HG02840 (cell line): Measurements from ENCODE around the gene ATOH8.

Experiments
- ATAC-seq: cut with Tn5 transposase; IDR thresholded peaks from one replicate; pipeline ENCODE4 v1.9.1; 2021; ENCODE audit warnings: mild to moderate bottlenecking, moderate library complexity, moderate number of reproducible peaks; ENCODE audit not compliant: unreplicated experiment, low FRiP score

The ATOH8 gene

DNA sequence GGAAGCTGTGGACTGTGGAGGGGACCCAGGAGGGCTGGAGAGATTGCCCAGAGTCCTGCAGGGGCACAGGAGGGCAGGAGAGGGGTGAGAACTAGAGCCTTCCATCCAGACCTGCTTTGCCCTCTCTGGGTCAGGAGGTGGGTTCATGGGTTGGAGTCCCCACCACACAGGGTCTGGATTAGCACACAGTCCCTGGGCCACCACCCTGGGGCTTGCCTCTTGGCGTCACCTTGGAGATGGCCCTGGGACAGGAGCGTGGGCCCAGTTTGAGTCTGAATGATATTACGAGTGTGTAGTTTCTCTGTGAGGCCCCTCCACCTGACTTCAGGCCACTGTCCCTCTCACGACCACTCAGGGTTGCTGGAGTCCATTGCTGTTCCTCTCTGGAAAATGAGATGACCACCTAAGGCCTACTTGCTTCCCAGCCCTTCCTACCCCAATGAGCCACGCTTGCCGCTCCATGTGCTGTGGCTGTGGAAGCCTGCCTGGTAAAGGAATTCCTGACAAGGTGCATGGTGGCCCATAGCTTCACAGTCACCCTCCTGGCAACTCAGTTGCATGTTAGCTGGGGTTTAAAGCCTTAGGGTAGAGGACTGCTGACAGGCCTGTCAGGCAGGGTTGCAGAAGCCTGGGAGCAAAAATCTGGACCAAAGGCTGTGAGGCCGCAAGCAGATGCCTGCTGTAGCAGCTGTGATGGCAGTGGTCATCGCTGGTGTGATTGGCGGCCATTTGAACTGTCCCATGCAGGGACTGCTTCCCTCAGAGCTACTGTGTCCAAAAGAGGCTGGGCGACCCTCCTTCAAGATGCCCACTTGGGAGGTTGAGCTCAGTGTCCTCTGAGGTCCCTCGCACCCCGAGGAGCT is 14.2 kb downstream of the ATOH8 start:
- no peak for ATAC-seq

DNA sequence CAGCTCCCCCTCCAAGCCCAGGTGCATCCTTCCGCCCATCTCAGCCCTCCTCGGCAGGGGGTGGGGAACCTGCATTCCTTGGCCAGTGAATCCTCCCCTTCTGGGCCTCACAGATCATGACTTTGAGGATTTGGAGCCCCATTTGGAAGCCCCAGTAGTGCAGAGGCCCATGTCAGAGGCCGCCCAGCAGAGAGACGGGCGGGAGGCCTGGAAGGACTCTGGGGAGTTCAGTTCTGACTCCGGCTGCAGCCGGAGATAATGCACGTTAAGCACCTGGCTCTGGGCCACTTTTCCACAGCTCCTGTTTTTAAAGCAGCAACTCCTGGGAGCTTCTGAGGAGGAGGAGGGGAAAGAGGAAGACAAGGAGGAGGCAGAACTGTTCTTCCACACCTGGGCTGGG is 14.9 kb downstream of the ATOH8 start:
- ATAC-seq, result no peak

DNA sequence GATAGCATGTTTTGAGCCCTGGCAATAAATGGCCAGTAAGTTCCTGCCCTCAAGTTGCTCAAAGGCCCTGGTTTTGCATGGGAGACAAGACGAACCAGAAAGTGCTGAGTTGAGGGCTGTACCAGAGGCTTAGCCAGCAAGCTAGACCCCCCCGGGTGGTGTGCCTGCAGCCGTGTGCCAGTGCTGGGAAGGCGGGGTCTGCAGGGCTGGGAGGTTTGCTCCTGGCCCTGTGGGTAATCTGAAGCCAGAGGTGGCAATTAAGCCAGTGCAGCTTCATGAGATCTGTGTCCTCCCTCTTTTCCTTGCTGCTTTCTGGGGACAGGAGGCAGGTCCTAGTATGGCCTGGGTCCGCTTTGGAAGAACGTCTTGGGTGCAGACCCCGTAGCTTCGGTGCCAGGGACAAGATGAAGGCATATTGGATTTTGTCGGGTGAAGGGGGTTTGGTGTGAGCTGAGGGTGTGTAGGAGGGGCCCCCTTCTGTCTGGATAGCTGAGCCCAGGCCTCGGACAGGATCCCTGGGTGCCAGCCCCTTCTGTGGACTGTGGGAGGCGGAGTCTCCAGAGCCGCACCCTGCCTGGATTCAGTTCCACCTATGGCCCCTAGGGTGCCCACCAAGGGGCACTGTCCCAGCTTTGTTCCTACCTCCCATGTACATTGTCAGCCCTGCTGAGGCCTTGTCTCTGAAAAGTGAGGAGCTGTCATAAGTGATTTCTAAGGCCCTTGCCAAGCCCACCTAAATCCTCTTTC is 15.6 kb downstream of the ATOH8 start:
- ATAC-seq, result no peak

DNA sequence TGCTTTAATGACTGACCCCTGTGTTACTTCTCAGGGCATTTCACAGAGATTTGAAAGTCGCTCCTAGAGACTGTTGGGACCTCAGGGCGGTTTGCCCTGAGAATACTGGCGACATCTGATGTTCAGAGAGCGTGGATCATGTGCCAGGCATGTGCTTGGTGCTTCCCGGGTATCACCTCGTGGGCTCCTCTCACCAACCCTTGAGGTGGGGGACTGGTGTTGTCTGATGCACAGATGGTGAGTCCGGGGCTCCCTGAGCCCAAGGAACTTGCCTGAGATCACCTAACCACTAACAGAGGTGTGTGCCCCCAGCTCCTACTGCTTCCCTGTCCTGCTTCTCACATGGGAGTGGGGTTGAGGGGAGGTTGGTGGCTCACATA is 16.2 kb downstream of the ATOH8 start:
- no peak for ATAC-seq

DNA sequence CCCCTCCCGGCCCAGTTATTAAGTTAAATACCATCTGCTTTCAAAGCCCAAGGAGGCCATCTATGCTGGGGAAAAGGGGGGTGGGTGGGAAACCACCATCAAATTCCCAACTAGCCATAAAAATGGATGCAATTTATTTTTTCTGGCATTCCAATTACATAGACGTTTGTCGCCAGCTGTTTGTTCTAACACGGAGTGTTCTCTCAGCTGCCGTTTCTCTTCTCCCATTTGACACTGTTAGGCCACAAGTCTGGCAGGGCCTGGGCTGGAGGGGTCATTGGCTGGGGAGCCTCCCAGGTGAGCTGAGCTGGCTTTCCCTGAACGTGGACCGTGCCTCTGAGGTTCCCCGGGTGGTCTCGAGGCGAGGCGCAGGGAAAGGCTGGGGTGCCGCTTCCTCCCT is 16.6 kb downstream of the ATOH8 start:
- no peak for ATAC-seq

DNA sequence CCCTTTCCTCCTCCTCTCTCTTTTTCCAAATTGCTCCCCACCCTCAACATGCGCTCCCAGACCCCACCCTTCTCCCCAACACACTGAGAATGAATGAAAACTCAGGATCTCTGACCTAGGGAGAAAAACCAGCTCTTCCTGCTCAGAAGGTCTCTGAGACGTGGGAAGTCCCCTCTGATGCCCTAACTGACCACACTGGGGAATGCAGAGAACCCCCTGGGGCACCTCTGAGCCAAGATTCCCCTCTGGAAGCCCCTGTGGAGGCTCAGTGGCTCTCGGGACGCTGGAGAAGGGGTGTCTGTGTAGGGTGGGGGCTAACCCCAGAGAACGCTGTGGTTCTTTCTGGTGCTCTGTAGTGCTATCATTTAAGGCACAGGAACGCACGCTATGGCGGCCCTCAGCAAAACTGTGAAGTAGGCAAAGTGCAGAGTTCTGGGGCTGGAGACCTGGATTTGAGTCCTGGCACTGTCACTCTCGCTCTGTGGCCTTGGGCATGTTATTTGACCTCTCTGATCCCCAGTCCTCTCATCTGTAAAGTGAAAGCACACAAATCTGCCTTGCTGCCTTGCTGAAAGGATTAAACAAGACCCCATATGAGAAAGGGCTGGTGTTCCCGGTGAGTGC is 17.1 kb downstream of the ATOH8 start:
- no peak for ATAC-seq

DNA sequence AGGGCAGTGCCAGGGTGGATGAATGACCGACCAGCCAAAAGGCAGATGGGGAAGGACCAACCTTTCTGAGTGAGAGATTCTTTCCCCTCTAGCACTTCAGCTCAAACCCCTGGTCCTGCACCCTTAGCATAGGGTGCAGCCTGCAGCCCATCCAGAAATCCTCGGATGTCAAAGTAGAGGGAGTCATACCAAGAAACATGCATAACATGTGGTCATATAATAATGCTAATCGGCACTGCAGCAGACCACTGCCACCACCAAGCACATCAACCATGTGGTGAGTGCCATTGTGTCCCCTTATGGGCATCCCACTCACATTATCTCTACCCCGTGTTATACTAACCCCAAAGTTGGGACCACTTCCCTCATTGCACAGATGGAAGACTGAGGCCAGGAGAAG is 17.7 kb downstream of the ATOH8 start:
- ATAC-seq, result no peak

DNA sequence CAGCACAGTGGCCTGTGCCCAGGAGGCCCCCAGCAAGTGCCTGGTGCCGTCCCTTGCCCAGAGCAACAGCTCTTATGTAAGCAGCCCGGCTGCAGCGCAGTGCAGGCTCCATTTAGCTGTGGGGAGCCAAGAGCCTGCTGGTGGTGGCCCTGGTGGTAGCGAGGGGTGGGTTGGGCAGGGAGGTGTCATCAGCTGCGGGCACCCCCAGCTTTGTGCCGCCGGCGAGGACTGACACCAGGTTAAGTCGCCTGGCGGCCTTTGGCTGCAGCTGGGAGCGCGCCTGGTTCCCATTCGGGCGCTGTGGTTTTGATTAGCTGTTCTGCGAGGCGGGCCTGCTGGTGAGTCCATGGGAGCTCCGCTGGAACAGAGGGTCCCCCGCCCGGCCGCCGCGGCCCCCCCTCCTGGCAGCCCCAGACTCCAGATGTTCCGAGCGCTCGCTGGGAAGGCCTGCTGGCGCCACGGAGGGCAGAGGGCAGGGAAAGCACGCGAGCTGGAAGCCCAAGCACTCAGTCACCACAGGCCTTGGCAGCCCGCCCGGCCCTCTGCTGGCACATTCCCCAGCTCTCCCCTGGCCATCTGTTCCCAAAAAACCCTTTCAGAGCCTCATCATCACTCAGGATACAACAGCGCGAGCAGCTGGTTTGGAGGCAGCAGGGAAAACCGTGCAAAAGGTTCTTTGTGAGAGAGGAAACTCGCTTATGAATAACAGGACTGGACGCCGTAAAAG is 18.4 kb downstream of the ATOH8 start:
- no peak for ATAC-seq

DNA sequence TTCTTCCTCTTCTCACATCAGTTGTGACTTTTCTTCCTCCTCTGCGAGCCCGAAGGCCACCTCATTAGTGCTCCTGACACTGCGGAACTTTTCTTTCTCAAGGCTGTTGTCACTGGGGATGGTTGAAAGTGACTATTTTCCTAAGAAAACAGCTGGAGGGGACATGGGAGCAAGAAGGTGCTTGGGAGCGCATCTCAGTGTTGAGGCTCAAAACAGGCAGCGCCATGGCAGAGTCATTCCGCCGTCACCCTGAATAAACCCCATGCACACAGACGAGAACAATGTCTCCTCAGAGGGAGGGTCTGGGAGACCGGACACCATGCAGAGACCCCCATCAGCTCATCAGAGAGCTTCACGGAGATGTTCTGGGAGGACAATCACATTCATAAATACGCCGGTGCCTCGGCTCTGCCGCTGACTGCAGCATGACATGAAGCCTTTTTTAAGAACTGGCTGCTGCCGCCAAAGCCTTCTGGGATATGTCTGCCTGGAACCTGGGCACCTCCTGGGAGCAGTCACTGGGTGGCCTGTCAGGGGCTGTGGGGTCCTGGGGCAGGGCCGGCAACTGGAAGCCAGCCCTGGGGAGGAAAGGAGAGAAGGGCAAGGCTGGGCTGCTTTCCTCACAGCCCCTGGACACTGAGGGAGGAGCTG is 19.2 kb downstream of the ATOH8 start:
- ATAC-seq, result no peak

DNA sequence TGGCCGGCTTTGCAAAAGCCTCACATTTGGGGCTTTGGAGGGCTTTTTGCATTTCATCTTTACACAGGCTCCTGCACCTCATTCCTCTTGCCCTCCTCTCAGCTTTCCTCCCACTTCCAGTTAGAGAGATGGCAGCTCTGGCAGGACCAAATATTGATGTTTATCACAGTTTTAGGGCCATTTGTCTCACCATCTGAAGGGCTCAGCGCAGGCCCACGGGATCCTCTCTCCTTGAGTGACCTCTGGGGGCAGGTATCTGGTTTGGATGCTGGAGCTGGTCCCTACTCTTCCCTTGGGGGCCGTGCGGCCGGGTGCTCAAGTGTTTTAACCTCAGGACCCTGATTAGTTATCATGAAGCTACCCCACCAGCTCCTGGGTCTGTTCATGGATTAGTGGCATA is 19.9 kb downstream of the ATOH8 start:
- ATAC-seq, result no peak

DNA sequence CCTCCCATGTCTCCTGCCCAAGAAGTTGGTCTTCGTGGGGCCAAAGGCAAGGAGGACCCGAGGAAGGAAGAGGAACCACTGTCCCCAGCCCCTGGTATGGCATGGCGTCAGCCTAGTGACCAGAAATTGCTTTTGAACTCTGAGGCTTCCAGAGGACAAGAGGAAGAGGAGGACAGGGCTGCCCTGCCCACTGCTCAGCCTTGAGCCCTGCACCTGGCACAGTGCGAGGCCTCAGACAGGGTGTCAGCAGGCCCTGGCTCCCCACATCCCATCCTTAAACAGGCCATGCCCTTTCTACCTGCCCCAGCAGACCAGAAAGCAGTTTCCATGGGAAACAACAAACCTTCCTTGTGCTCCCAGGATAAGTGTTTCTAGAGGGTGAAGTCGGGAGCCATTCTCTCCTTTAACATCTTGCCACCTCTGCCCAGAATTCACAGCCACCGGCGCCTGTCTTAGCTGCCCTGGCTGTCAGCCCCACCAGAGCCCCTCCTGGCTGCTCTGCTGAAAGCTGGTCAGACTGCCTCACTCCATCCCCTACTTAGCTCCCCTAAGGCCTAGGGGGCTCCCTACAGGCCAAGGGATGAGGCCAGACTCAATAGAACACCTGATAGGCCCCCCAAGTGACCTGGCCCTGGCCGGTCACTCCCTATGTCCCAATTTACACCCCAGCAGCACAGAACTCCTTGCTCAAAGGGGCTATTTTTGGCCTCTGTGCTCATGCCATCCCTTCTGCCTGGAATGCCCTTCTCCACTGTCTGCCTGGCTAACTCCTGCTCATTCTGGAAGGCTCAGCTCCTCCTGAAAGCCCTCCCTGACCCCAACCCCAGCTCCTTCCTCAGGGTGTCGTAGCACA is 20.6 kb downstream of the ATOH8 start:
- ATAC-seq, result no peak

DNA sequence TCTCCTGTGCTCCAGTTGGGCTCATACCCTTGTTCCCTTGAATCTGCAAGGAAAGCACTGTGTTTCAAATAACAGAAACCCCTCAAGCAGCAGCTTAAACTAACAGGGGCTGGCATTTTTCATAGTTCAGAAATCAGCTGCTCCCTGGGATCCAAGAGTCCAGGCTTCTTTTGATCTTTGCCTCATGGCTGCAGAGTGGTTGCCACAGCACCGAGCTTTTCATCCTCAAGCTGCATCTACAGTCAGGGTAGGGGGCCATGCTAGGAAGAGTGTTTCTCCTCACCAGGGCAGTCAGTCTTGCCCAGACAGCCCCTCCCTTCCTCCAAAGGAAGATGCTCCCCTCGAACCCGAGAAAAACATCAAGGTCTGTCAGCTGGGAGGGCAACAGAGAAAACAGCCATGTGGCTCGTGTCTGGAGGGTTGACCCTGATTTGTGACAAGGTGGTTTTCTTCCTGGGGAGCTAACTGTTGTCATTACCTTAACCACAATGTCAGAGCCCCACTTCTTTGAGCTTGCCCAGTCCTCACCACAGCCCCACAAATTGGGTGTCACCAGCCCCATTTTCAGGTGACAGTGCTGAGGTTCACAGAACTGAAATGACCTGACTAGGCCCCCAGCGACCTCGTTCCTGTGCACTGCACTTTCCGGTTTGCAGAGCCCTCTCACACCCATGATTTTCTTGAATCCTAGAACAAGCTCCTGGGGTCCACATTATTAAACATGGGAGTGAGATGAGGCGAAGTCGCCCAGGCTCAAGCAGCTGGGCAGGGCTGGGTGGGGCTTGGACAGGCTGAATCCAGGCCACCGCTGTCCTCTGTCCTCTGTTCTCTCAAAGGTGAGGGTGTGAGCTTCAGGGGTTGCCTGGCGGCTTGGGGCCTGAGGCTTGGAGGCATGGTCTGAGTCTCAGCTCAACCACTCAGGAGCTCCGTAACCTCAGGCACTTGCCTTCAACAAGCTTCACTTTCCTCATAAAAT is 21.9 kb downstream of the ATOH8 start:
- no peak for ATAC-seq

DNA sequence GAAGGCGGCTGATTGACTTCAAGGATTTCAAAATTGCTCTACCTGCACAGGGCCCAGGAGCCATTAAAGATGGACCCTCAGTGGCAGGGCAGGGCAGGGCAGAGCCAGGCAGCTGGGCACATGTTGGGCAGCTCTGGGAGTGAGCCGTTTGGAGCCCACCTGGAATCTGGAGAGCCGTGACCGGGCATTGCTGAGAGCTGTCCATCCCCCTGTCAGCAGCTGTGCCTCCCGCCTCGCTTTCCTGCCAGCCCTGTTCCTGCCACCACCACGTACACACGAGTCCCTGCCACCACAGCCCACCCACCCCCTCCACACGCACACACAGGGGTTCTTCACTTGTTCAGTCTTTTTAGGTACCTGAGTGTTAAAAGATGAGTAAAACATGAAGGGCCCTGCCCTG is 22.9 kb downstream of the ATOH8 start:
- ATAC-seq, result no peak

DNA sequence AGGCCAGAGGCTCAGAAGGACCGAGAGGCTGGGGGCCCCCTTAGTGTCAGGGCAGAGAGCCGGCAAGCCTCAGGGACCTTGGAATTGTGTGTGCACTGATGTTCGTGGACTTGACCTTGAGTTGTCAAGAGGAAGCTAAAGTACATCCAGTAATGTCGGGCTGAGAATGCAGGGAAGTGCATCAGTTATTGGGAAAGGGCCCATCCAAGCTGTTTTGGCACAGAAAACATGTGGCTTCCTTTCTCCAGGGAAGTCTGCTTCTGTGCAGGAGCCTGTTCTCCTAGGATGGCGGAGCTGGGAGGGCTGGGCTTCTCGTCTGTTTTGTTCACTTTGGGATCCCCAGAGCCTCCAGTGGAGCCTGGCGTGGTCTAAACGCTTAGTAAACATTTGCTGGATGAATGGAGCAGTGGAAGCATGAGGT is 23.7 kb downstream of the ATOH8 start:
- ATAC-seq, result no peak

DNA sequence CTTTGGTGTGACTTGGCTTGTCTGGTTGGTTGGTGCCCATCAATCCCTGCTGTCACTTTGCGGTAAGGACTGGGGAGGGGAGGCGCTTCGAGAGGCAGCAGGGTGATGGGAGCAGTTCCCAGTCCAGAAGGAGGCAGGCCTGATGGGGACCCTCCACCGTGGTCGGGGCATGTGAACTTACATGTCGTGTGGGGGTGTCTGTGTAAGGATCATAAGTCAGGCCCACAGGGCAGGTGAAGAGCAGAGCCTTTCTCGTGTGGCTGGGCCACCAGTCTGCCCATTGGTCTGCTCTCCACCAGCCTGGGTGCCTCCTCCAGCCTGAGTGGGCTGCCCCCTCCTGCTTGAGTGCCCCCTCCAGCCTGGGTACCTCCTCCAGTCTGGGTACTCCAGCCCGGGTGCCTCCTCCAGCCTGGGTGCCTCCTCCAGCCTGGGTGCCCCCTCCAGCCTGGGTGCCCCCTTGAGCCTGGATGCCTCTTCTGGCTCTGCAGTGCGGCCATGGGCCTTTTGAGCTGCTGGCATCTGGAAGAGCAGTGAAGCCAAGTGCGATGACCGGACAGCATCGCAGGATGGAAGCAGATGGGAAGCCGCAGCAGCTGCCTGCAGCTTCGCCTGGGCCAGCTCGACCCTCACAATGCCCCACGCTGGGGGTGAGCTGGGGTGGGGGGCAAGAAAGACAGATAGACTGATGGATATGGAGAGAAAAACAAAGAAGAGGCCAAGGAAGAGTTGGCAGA is 25.0 kb downstream of the ATOH8 start:
- ATAC-seq, result no peak

DNA sequence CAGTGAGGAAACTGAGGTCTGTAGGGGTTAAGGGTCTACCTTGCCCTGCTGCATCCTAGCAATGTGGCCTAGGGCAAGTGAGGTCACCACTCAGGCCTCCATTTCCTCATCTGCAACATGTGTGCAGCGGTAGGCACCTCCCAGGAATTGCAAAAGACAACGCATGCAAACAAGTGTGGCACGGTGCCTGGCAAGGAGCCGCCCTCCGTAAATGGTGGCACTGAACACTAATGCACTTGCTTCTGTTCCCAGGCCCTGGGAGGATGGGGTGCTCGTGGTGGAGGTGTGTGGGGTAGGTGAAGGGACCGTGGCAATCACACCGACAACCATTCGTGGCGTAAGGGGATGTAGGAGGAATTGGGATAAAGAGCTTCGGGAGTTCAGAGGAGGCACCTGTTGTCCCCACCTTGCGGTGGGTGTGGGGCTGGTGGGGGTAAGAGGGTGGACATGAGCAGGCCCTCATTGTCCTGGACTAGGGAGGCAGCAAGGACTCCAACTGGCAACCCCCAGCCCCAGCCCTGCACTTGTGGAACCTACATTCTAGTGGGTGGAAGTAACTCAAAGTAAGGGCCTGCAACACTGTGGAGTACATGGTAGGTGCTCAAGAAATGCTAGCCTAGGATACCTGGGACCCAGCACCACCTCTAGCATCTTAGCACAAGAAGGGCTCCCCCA is 26.0 kb downstream of the ATOH8 start:
- no peak for ATAC-seq
